Ovary (tissue), 9 donors: Measurements from ENCODE around the gene ABCA2. TPM values are rescaled to one million over a fixed set of nuclear protein-coding genes. Genes with fewer than 3 reads are reported as not detected.

Experiments used
- DNase-seq, 5 donors: peaks; one replicate each; pipeline ENCODE4 v3.0.0-alpha.2; 2019 to 2020
- H3K27ac ChIP-seq, 2 donors: fragments of 200-600 bp; one replicate each; pipeline versions ENCODE4 v1.5.1 to v1.8.0; 2019 to 2022
- H3K27me3 ChIP-seq: fragments of 200-600 bp; one replicate; pipeline ENCODE4 v1.8.0; 2022
- H3K36me3 ChIP-seq: fragments of 200-600 bp; sonication (generic); one replicate; pipeline ENCODE4 v1.5.1; 2019
- H3K4me1 ChIP-seq: one replicate; pipeline ENCODE4 v1.8.1; 2013; ENCODE audit warnings: mild to moderate bottlenecking, moderate library complexity; ENCODE audit not compliant: insufficient read depth
- H3K4me3 ChIP-seq: fragments of 200-600 bp; sonication (generic); one replicate; pipeline ENCODE4 v1.5.1; 2017
- H3K9me3 ChIP-seq, 2 donors: fragments of 200-600 bp in 1 of 2; sonication (generic) in 1 of 2; one replicate each; pipeline versions ENCODE4 v1.5.1 to v1.8.1; 2013 to 2019; ENCODE audit warnings: mild to moderate bottlenecking in 1 of 2, moderate library complexity in 1 of 2
- CTCF ChIP-seq, 3 donors: fragments of 450-650 bp in 2 of 3; fragments of 200-600 bp in 1 of 3; IDR thresholded peaks; one replicate each; pipeline versions ENCODE4 v1.5.1 to v1.8.0; 2016 to 2022; ENCODE audit warnings: antibody characterized with exemption in 3 of 3, mild to moderate bottlenecking in 1 of 3
- EP300 ChIP-seq: sonication (generic); formaldehyde crosslinking; IDR thresholded peaks from one replicate; pipeline ENCODE4 v1.6.1; 2017; ENCODE audit warnings: antibody characterized with exemption
- POLR2A ChIP-seq: fragments of 450-650 bp; IDR thresholded peaks from one replicate; pipeline ENCODE4 v1.6.1; 2017; ENCODE audit warnings: antibody characterized with exemption, mild to moderate bottlenecking, moderate library complexity
- WGBS, 3 donors: extraction: QIAGEN DNeasy Blood & Tissue Kit in 1 of 3; methylation state at CpG; one replicate each; pipeline versions ENCODE4 v1.1.5 to v1.1.7; 2013 to 2017; 5-methylcytosine and 5-hydroxymethylcytosine counted together
- intact Hi-C, 4 donors: fragments of 100-400 bp; cut with DNase I; formaldehyde crosslinking; loops; one replicate each; pipeline versions ENCODE4 v1.11.0 to v1.15.1; 2022 to 2023
- polyA plus RNA-seq, 2 donors: library from polyadenylated mRNA; stranded (reverse); fragments of 200-250 nt in 1 of 2; fragments of 350-450 nt in 1 of 2; fragmentation: Illumina TruSeq in 1 of 2; extraction: RNeasy Lipid Tissue Mini Kit (QIAGEN cat#74804) in 1 of 2; gene quantifications; one replicate each; pipeline ENCODE4 v1.2.3, GENCODE V29; 2013 to 2014
- total RNA-seq, 7 donors: library from RNA; depleted of rRNA in 2 of 7; stranded (reverse); fragments of >200 nt in 2 of 7; fragmentation: NEBNext Ultra II Directional in 3 of 7; extraction: Animal tissue kit (Norgen Biotek cat#: 25700) in 3 of 7; gene quantifications; one replicate each; pipeline versions ENCODE4 v1.1.0 to v1.2.4, GENCODE V29; 2016 to 2023
- donor health status: DM: no; HTN: no; CAD: no; lungs with moderate emphysema.
- donor health status: DM: no; HTN: no; CAD: no.
- donor health status: Bipolar disorder and iron deficiency.
- donor health status: DM: yes; HTN: yes; CAD: no.
- donor health status: DM: no; HTN: no; CAD: no.
- donor health status: DM: yes; HTN: yes; CAD: no.

The ABCA2 gene
- total and polyA plus RNA-seq, 9 donors = 2.0 to 26.9 (median 12.3) TPM

GRCh38 chr9:137015976-137016375 is 12.1 kb downstream of the ABCA2 start:
- H3K4me1 ChIP-seq = no peaks in the 10 kb centered on the region
- no peak for DNase-seq
- no peak overlapping the region for H3K27ac ChIP-seq
- no peak overlapping the region for H3K4me3 ChIP-seq
- no peaks in the 10 kb centered on the region for H3K36me3 ChIP-seq
- TF ChIP-seq POLR2A (no peak), CTCF (IDR thresholded peaks at IDR 0.05) (no peak), EP300 (no peak)
- intact Hi-C loops = no loop called here
- no peaks in the 10 kb centered on the region for H3K9me3 ChIP-seq
- WGBS, 3 donors = 94 to 96% (median 95%) methylated on average over 21 of the region's 21 CpGs
- H3K27me3 ChIP-seq = no peaks in the 10 kb centered on the region

GRCh38 chr9:137015540-137015930 is 12.5 kb downstream of the ABCA2 start:
- H3K36me3 ChIP-seq = no peaks in the 10 kb centered on the region
- TF ChIP-seq POLR2A (no peak), EP300 (no peak), CTCF (IDR thresholded peaks at IDR 0.05) (no peak)
- WGBS, 3 donors = 96 to 98% (median 98%) methylated on average over 21 to 25 of the region's 25 CpGs
- H3K4me1 ChIP-seq = no peaks in the 10 kb centered on the region
- H3K27me3 ChIP-seq = no peaks in the 10 kb centered on the region
- intact Hi-C loops = no loop called here
- no peak overlapping the region for H3K27ac ChIP-seq
- no peak for DNase-seq
- H3K4me3 ChIP-seq = no peak overlapping the region
- H3K9me3 ChIP-seq = no peaks in the 10 kb centered on the region

GRCh38 chr9:137014776-137015539 is 13.1 kb downstream of the ABCA2 start:
- H3K27me3 ChIP-seq = no peaks in the 10 kb centered on the region
- no peak for DNase-seq
- H3K27ac ChIP-seq = no peak overlapping the region
- TF ChIP-seq POLR2A (no peak), CTCF (IDR thresholded peaks at IDR 0.05) (no peak), EP300 (no peak)
- no peaks in the 10 kb centered on the region for H3K36me3 ChIP-seq
- H3K4me3 ChIP-seq = no peak overlapping the region
- H3K9me3 ChIP-seq = no peaks in the 10 kb centered on the region
- H3K4me1 ChIP-seq = no peaks in the 10 kb centered on the region
- 93 to 97% (median 93%) methylated on average over 34 to 36 of the region's 36 CpGs for WGBS, 3 donors
- intact Hi-C loops = no loop called here

- no peaks in the 10 kb centered on the region for H3K4me1 ChIP-seq
- H3K9me3 ChIP-seq = no peaks in the 10 kb centered on the region
- H3K27ac ChIP-seq = no peak overlapping the region
- TF ChIP-seq POLR2A (no peak), EP300 (no peak), CTCF (IDR thresholded peaks at IDR 0.05) (no peak)
- H3K4me3 ChIP-seq = no peak overlapping the region
- WGBS, 3 donors = 86 to 89% (median 88%) methylated on average over 23 of the region's 23 CpGs
- intact Hi-C loops = no loop called here
- DNase-seq = no peak
- H3K36me3 ChIP-seq = no peaks in the 10 kb centered on the region
- no peaks in the 10 kb centered on the region for H3K27me3 ChIP-seq
Measured at GRCh38 chr9:137014166-137014565, 13.9 kb downstream of the ABCA2 start.
